A673 (cell line): ENCODE results near the gene SLBP. TPM values are rescaled to one million over a fixed set of nuclear protein-coding genes. Genes with fewer than 3 reads are reported as not detected.

Experiments
- BruUV-seq: library from RNA; stranded (reverse); fragments of 400-500 nt; replicated peaks from 2 replicates; lab custom pipeline; 2021; lab: Mats Ljungman, UMichigan
- CTCF ChIA-PET: fragments of 300-600 bp; sonication (Branson Sonifier 250); formaldehyde crosslinking; loops from one replicate; lab custom pipeline; 2022; ENCODE audit warnings: antibody characterized with exemption; lab: Charles Lee
- POLR2A ChIA-PET: fragments of 300-600 bp; sonication (Branson Sonifier 250); formaldehyde crosslinking; loops from one replicate; lab custom pipeline; 2022; ENCODE audit warnings: antibody characterized with exemption; ENCODE audit not compliant: low non-redundant PET; lab: Charles Lee
- DNase-seq: peaks from one replicate; pipeline ENCODE4 v3.0.0-alpha.2; 2015; ENCODE audit warnings: low spot score
- H3K27ac ChIP-seq: fragments of 200-600 bp; sonication (generic); 2 replicates; pipeline ENCODE4 v1.5.1; 2016; ENCODE audit warnings: mixed run types, low read depth, mild to moderate bottlenecking, mixed read lengths, antibody characterized with exemption, low read length; ENCODE audit not compliant: poor library complexity, severe bottlenecking
- H3K27me3 ChIP-seq: fragments of 200-600 bp; sonication (generic); replicated peaks from 2 replicates; pipeline ENCODE4 v1.6.1; 2017; ENCODE audit warnings: mixed run types, low read depth, mild to moderate bottlenecking, mixed read lengths, antibody characterized with exemption, low read length; ENCODE audit not compliant: insufficient read depth, poor library complexity
- H3K36me3 ChIP-seq: fragments of 200-600 bp; sonication (generic); 2 replicates; pipeline ENCODE4 v1.6.1; 2016; ENCODE audit warnings: mixed run types, mild to moderate bottlenecking, mixed read lengths, antibody characterized with exemption, low read length; ENCODE audit not compliant: insufficient read depth, poor library complexity, severe bottlenecking
- H3K4me1 ChIP-seq: fragments of 200-600 bp; sonication (generic); 2 replicates; pipeline ENCODE4 v1.6.1; 2017; ENCODE audit warnings: mixed run types, mild to moderate bottlenecking, mixed read lengths, antibody characterized with exemption, low read length; ENCODE audit not compliant: insufficient read depth, poor library complexity, severe bottlenecking
- H3K4me3 ChIP-seq: fragments of 200-600 bp; sonication (generic); 2 replicates; pipeline ENCODE4 v1.5.1; 2016; ENCODE audit warnings: low read depth, mixed run types, mild to moderate bottlenecking, mixed read lengths, low read length; ENCODE audit not compliant: poor library complexity, severe bottlenecking
- H3K9me3 ChIP-seq: fragments of 200-600 bp; sonication (generic); 2 replicates; pipeline ENCODE4 v1.6.1; 2016; ENCODE audit warnings: mixed run types, low read depth, mild to moderate bottlenecking, mixed read lengths, antibody characterized with exemption, low read length; ENCODE audit not compliant: poor library complexity, severe bottlenecking
- EZH2 ChIP-seq: fragments of 200-600 bp; sonication (generic); IDR thresholded peaks from 2 replicates; pipeline ENCODE4 v1.6.1; 2017; ENCODE audit warnings: borderline replicate concordance, low read depth, mild to moderate bottlenecking, mixed read lengths, antibody characterized with exemption, low read length; ENCODE audit not compliant: poor library complexity, severe bottlenecking
- intact Hi-C: fragments of 100-400 bp; cut with micrococcal nuclease; formaldehyde crosslinking; loops from one replicate; pipeline ENCODE4 v1.10.0; 2022; ENCODE audit not compliant: unreplicated experiment
- total RNA-seq: library from RNA; stranded (reverse); gene quantifications from 2 replicates; pipeline ENCODE4 v1.2.3, GENCODE V29; 2021
- TF ChIP-seq, protein P1 (sequence below): fragments of 300-800, 200-600 bp; sonication (generic); conservative IDR thresholded peaks from 2 replicates; pipeline ENCODE4 v1.5.1; 2017; ENCODE audit warnings: low read depth, mild to moderate bottlenecking, antibody characterized with exemption, low read length, moderate library complexity, mixed read lengths

Gene SLBP
- total RNA-seq, 1 experiment from 2014 or later = 85.5 TPM

DNA sequence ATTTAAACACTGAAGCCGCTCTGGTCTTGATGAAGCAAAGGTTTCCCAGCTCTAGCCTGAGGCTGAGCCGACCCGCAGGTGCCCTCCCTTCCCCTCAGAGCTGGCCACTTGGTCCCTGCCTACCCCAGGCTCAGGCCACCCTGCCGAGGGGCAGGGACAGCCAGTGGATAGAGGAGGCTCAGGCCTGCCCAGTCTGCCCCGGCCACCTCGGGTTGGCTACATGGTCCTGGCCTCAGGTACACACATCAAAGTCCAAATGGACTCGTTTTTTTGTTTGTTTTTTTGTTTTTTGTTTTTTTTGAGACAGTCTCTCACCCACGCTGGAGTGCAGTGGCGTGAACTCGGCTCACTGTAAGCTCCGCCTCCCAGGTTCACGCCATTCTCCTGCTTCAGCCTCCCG lies 33.0 kb upstream of the SLBP start:
- CTCF ChIA-PET = no interaction called here
- Histone ChIP-seq H3K27ac (no peak overlapping the region), H3K4me3 (no peak overlapping the region), H3K27me3 (no peaks in the 10 kb centered on the region), H3K9me3 (no peaks in the 10 kb centered on the region), H3K4me1 (no peaks in the 10 kb centered on the region), H3K36me3 (peaks cover 42% of the 10 kb centered on the region)
- intact Hi-C loops = loop anchor here (5.0 kb wide), 3 partner anchors 152 to 442 kb away; no protein-coding TSS in a partner anchor
- no TSS peak for BruUV-seq
- DNase-seq = no peak
- TF ChIP-seq EZH2 = no peak
- TF ChIP-seq, protein P1, sequence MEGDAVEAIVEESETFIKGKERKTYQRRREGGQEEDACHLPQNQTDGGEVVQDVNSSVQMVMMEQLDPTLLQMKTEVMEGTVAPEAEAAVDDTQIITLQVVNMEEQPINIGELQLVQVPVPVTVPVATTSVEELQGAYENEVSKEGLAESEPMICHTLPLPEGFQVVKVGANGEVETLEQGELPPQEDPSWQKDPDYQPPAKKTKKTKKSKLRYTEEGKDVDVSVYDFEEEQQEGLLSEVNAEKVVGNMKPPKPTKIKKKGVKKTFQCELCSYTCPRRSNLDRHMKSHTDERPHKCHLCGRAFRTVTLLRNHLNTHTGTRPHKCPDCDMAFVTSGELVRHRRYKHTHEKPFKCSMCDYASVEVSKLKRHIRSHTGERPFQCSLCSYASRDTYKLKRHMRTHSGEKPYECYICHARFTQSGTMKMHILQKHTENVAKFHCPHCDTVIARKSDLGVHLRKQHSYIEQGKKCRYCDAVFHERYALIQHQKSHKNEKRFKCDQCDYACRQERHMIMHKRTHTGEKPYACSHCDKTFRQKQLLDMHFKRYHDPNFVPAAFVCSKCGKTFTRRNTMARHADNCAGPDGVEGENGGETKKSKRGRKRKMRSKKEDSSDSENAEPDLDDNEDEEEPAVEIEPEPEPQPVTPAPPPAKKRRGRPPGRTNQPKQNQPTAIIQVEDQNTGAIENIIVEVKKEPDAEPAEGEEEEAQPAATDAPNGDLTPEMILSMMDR = no peak
- POLR2A ChIA-PET = no interaction called here

DNA sequence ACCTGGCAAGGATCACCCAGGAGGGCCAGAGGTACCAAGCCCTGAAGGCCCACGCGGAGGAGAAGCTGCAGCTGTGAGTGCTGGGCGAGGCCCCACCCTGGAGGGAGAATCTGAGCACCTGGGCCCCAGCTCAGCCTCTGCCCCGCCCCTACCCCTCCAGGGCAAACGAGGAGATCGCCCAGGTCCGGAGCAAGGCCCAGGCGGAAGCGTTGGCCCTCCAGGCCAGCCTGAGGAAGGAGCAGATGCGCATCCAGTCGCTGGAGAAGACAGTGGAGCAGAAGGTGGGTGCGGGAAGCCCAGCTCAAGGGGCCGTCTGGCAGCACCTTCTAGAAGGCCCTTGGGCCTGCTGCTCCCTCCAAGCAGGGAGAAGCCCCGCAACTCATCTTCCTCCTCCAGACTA lies 32.4 kb upstream of the SLBP start:
- H3K36me3 ChIP-seq = peaks cover 48% of the 10 kb centered on the region
- H3K27me3 ChIP-seq = no peaks in the 10 kb centered on the region
- intact Hi-C loops = no loop called here
- no peaks in the 10 kb centered on the region for H3K9me3 ChIP-seq
- no peaks in the 10 kb centered on the region for H3K4me1 ChIP-seq
- POLR2A ChIA-PET = no interaction called here
- H3K27ac ChIP-seq = no peak overlapping the region
- no peak overlapping the region for H3K4me3 ChIP-seq
- BruUV-seq = TSS peak; percentile 33
- no peak for DNase-seq
- TF ChIP-seq, protein P1 = no peak
- no peak for TF ChIP-seq EZH2
- CTCF ChIA-PET = no interaction called here

DNA sequence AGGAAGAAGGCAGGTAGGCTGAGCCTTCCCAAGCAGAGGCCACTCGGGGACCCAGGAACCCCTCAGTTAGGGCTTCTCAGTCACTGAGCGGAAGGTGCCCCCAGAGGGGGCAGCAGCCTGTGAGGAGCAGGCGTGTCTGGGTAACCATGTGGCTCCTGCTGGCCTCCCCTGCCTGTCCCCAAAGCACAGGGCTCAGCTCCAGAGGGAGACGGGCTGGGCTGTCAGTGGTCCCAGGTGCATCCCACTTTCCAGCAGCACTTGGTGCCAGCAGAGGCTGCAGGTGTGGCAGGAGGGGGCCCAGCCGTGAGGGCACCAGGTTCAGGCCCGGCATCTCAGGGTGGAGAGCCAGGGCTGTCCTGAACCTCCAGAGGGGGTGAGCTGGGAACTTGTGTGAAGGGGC lies 31.9 kb upstream of the SLBP start:
- intact Hi-C loops = no loop called here
- DNase-seq = no peak
- Histone ChIP-seq H3K4me3 (no peak overlapping the region), H3K36me3 (peaks cover 54% of the 10 kb centered on the region), H3K27me3 (no peaks in the 10 kb centered on the region), H3K4me1 (no peaks in the 10 kb centered on the region), H3K27ac (no peak overlapping the region), H3K9me3 (no peaks in the 10 kb centered on the region)
- BruUV-seq = no TSS peak
- ChIA-PET POLR2A (no interaction called here), CTCF (no interaction called here)
- TF ChIP-seq, protein P1 = no peak
- TF ChIP-seq EZH2 = no peak
